Measurements from ENCODE around the gene SMG7.

SMG7 gene

GRCh38 chr1:183592733-183593132 is 120.4 kb downstream of the SMG7 start:
- DNase-seq = no peak

GRCh38 chr1:183593356-183593755 is 121.1 kb downstream of the SMG7 start:
- no peak for DNase-seq

GRCh38 chr1:183595537-183595936 is 123.2 kb downstream of the SMG7 start:
- DNase-seq = no peak

GRCh38 chr1:183596500-183596899 is 124.2 kb downstream of the SMG7 start:
- DNase-seq = no peak

DNA sequence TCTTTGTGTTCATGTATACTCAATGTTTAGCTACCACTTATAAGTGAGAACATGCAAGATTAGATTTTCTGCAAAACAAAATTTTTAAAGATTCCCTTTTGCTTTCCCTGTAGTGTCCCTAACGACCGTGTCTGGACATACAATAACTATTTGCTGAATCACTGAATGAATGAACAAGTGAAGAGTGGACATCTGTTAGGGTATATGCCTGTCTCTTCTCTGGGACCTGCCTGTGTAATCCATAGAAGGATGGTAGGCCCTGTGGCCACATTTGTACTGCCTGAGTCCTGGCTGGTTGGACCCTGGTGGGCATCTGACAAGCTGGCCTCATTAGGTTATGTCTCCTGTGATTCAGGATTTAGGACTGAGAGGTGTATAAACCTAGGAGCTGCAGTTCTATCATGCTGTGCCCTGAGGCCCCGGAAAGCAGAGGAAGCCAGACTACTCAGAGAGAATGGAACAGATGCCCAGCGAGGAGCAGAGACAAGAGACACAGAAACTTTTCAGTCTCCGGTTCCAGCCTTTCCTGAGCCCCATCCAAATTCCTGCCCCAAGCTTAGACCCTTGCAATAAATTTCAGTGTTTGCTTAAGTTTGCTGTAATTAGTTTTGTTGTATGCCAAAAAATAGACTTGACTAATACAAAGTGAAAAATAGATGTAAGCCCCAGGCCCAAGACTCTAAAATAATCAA is 125.5 kb downstream of the SMG7 start:
- no peak for DNase-seq

DNA sequence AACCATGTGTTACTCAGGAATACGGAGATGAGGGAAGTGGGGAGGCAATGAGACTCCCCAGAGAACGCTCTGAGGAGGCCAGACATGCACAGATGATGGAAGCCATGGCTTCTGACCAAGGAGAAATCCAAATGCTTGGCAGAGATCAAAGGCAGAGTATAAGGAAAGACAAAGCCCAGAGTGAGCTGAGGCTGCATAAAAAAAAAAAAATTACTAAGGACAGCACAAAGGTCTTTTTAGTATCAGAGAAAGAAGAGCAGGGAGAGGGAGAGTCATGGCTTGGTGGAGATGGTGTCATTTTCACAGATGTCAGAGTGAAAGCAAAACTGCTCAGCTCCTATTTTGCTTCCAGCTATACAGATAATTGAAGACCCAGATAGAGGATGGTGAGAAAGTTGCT is 126.1 kb downstream of the SMG7 start:
- DNase-seq = no peak

- DNase-seq = no peak
Measured at GRCh38 chr1:183600136-183600535, 127.8 kb downstream of the SMG7 start.

- DNase-seq = no peak
Measured at GRCh38 chr1:183600634-183601033, 128.3 kb downstream of the SMG7 start.

DNA sequence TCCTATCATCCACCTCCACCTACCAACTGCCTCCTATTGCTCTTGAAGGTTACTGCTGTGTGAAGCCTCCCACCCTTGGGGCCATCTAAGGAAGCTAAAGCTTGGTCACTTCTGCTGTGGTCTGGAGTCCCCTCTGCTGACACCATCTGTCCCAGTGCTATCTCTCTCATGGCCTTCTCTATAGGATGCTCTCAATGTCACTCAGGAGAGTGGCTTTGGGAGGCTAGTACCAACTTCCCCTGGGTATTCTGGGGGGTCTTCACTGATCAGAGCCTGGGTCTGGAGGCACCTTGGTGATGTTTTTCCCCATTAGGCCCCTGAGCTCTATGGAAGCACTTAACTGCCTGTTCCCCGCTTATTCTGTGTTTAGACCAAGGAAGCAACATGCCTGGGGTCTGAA is 130.2 kb downstream of the SMG7 start:
- DNase-seq = no peak
